Peyer's patch (tissue), 4 donors: ENCODE data around the gene OR4K5. TPM values are rescaled to one million over a fixed set of nuclear protein-coding genes. Genes with fewer than 3 reads are reported as not detected.
"Not testable (repeated sequence)": the region's sequence is repeated elsewhere in the genome, so short reads cannot be mapped to it uniquely, and the experiment has no call there.

Experiments
- DNase-seq, 3 donors: peaks; one replicate each; pipeline ENCODE4 v3.0.0-alpha.2; 2017 to 2019
- H3K27ac ChIP-seq, 4 donors: fragments of 200-600 bp; sonication (generic); one replicate each; pipeline ENCODE4 v1.5.1; 2016 to 2019
- H3K27me3 ChIP-seq, 2 donors: fragments of 200-600 bp; sonication (generic); one replicate each; pipeline ENCODE4 v1.5.1; 2019
- H3K36me3 ChIP-seq, 3 donors: fragments of 200-600 bp; sonication (generic); one replicate each; pipeline ENCODE4 v1.5.1; 2016 to 2019
- H3K4me1 ChIP-seq, 4 donors: fragments of 200-600 bp; sonication (generic); one replicate each; pipeline ENCODE4 v1.5.1; 2016 to 2019
- H3K4me3 ChIP-seq, 4 donors: fragments of 200-600 bp; sonication (generic); 1 replicate in 3 of 4; 2 replicates in 1 of 4; pipeline ENCODE4 v1.5.1; 2016 to 2019; ENCODE audit warnings: mild to moderate bottlenecking in 1 of 4
- H3K9me3 ChIP-seq, 4 donors: fragments of 200-600 bp; sonication (generic); one replicate each; pipeline ENCODE4 v1.5.1; 2016 to 2019; ENCODE audit warnings: mild to moderate bottlenecking in 1 of 4
- POLR2A ChIP-seq, 2 donors: fragments of 450-650 bp; IDR thresholded peaks; one replicate each; pipeline ENCODE4 v1.5.1; 2017; ENCODE audit warnings: antibody characterized with exemption in 2 of 2, mild to moderate bottlenecking in 2 of 2, moderate library complexity in 2 of 2
- total RNA-seq, 4 donors: library from RNA; depleted of rRNA; stranded (reverse); fragments of >200 nt; gene quantifications; one replicate each; pipeline ENCODE4 v1.1.0, GENCODE V29; 2016
- TF ChIP-seq, protein P1 (sequence below), 6 experiments: fragments of 450-650 bp in 4 of 6; fragments of 200-600 bp in 2 of 6; sonication (generic) in 1 of 6; IDR thresholded peaks; one replicate each; pipeline ENCODE4 v1.5.1; 2017 to 2019; ENCODE audit warnings: antibody characterized with exemption in 6 of 6, mild to moderate bottlenecking in 3 of 6, moderate library complexity in 1 of 6

OR4K5 gene
- total RNA-seq, 4 donors from 2014 or later, result not detected

DNA sequence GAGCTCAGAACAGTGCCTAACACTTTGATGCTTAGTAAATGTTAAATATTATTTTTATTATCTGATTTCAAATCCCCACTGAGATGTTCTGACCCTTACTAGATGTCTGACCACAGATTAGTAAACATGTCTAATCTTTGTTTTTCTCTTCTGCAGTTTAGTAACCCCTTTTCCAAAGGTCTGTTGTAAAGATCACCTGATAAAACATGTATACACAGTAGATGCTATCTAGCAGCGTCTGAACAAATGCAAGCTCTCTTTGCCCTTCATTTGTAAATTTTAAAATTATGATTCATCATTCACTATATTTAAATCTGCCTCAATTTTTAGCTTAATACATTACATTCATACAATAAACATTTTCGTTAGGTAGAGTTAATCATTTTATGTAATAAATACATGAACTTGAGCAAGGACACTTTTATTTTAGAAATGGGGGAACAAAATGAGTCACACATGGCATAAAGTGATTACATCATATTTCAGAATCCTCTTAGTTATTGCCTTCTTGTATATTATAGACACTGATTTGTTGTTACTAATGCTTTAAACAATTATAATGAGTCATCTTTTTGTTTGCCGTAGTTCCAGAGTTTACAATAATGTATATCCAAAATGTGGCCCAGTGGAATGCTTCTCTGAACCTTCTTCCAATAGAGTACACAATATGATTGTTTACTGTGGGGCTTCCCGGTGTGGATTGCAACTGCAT lies 1.7 kb upstream of the OR4K5 start:
- Histone ChIP-seq H3K9me3 (peaks cover 0 to 3% (median 0%) of the 10 kb centered on the region in 4 donors), H3K27me3 (no peaks in the 10 kb centered on the region), H3K27ac (no peak overlapping the region), H3K4me3 (no peak overlapping the region), H3K4me1 (no peaks in the 10 kb centered on the region), H3K36me3 (no peaks in the 10 kb centered on the region)
- DNase-seq, result no peak
- TF ChIP-seq, protein P1, sequence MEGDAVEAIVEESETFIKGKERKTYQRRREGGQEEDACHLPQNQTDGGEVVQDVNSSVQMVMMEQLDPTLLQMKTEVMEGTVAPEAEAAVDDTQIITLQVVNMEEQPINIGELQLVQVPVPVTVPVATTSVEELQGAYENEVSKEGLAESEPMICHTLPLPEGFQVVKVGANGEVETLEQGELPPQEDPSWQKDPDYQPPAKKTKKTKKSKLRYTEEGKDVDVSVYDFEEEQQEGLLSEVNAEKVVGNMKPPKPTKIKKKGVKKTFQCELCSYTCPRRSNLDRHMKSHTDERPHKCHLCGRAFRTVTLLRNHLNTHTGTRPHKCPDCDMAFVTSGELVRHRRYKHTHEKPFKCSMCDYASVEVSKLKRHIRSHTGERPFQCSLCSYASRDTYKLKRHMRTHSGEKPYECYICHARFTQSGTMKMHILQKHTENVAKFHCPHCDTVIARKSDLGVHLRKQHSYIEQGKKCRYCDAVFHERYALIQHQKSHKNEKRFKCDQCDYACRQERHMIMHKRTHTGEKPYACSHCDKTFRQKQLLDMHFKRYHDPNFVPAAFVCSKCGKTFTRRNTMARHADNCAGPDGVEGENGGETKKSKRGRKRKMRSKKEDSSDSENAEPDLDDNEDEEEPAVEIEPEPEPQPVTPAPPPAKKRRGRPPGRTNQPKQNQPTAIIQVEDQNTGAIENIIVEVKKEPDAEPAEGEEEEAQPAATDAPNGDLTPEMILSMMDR (IDR thresholded peaks at IDR 0.05), result no peak
- TF ChIP-seq POLR2A (IDR thresholded peaks at IDR 0.05), result no peak

- no peaks in the 10 kb centered on the region for H3K9me3 ChIP-seq
Measured at GRCh38 chr14:19930617-19931016, 10.2 kb downstream of the OR4K5 start, which contains the start of gene OR4K1. TSS of gene OR4K1 (plus strand) at chr14:19930917. CDS start at chr14:19935667, 4,750 bp downstream.

DNA sequence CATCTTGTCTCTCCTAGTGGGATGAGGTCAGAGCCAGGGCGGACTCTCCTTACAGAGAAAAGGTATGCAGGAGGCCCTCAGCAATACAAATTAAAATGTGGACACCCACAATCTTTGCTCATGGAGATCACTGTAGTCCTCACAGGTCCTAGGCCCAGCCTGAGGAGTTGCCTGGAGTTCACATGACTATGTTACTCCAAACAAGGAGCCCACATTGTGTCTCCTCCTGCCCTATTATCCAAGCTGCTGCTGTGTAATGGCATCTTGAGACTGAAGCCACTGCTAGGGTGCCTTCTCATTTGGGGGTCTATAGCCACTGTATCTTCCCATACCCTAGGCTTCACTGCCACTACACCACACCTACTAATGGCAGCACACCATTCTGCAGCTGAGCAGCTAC lies 21.3 kb downstream of the OR4K5 start:
- H3K9me3 ChIP-seq, result no peaks in the 10 kb centered on the region
- no peak for DNase-seq
- H3K4me1 ChIP-seq, result no peaks in the 10 kb centered on the region
- no peaks in the 10 kb centered on the region for H3K27me3 ChIP-seq
- no peaks in the 10 kb centered on the region for H3K36me3 ChIP-seq
- H3K27ac ChIP-seq, result no peak overlapping the region
- TF ChIP-seq, protein P1 (IDR thresholded peaks at IDR 0.05), result no peak
- TF ChIP-seq POLR2A (IDR thresholded peaks at IDR 0.05), result no peak
- no peak overlapping the region for H3K4me3 ChIP-seq

More at GRCh38 chr14:19930617-19931016, 10.2 kb downstream of the OR4K5 start, which contains the start of gene OR4K1:
- TF ChIP-seq, protein P1 (IDR thresholded peaks at IDR 0.05), result no peak
- TF ChIP-seq POLR2A (IDR thresholded peaks at IDR 0.05), result no peak
- H3K27ac ChIP-seq, result no peak within 1 kb of the TSS
- H3K4me3 ChIP-seq, result no peak within 1 kb of the TSS
- no peak for DNase-seq
- H3K36me3 ChIP-seq, result no peaks in the 10 kb centered on the region
- H3K27me3 ChIP-seq, result no peaks in the 10 kb centered on the region
- no peaks in the 10 kb centered on the region for H3K4me1 ChIP-seq

GRCh38 chr14:19947413-19948090 lies 27.1 kb downstream of the OR4K5 start:
- Histone ChIP-seq H3K9me3 (no peaks in the 10 kb centered on the region), H3K4me1 (no peaks in the 10 kb centered on the region), H3K4me3 (no peak overlapping the region), H3K36me3 (no peaks in the 10 kb centered on the region), H3K27me3 (no peaks in the 10 kb centered on the region), H3K27ac (no peak overlapping the region)
- TF ChIP-seq POLR2A (IDR thresholded peaks at IDR 0.05), result no peak
- TF ChIP-seq, protein P1 (IDR thresholded peaks at IDR 0.05), result no peak
- no peak for DNase-seq

GRCh38 chr14:19949218-19949617 lies 28.8 kb downstream of the OR4K5 start:
- Histone ChIP-seq H3K9me3 (no peaks in the 10 kb centered on the region), H3K36me3 (no peaks in the 10 kb centered on the region)

DNA sequence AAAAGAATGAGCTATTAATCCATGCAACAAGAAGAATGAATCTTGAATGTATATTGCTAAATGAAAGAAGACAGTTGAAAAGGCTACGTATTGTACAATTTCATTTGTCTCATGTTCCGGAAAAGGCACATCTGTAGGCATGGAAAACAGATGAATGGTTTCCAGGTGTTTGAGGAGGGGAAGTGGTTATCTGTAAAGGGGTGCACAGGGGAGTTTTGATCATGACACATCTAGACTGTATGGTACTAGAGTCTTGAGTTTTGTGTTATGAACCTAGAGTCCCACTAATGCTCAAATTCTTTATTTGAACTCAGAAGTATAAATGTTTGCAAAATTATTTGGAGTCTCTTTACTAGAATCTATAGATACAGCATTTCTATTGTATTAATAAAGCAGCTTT lies 49.3 kb downstream of the OR4K5 start:
- H3K4me1 ChIP-seq, H3K4me3 ChIP-seq, H3K9me3 ChIP-seq, H3K36me3 ChIP-seq, H3K27me3 ChIP-seq, DNase-seq, H3K27ac ChIP-seq: not testable (repeated sequence)

More at GRCh38 chr14:19949218-19949617, 28.8 kb downstream of the OR4K5 start:
- DNase-seq, result no peak
- Histone ChIP-seq H3K27me3 (no peaks in the 10 kb centered on the region), H3K4me1 (no peaks in the 10 kb centered on the region), H3K4me3 (no peak overlapping the region), H3K27ac (no peak overlapping the region)
- TF ChIP-seq, protein P1 (IDR thresholded peaks at IDR 0.05), result no peak
- no peak for TF ChIP-seq POLR2A (IDR thresholded peaks at IDR 0.05)
